GM06990 (cell line): ENCODE results near the gene LSM6.
A peak's percentile ranks its signal among the peaks of the same experiment; 100 is the strongest.

ENCODE experiments used
- DNase-seq: peaks from one replicate; pipeline ENCODE4 v3.0.0-alpha.2; 2011; ENCODE audit not compliant: insufficient read length; ENCODE audit errors: extremely low read depth
- H3K27me3 ChIP-seq: replicated peaks from 2 replicates; pipeline ENCODE4 v1.6.0; 2011; ENCODE audit warnings: low read length; ENCODE audit not compliant: control insufficient read depth, insufficient read depth
- H3K36me3 ChIP-seq: 2 replicates; pipeline ENCODE4 v1.5.1; 2011; ENCODE audit warnings: low read length; ENCODE audit not compliant: control insufficient read depth, insufficient read depth
- H3K4me3 ChIP-seq: replicated peaks from 2 replicates; pipeline ENCODE4 v1.5.1; 2011; ENCODE audit warnings: low read depth, mild to moderate bottlenecking, control low read depth, low read length
- TF ChIP-seq, protein P1 (sequence below): IDR thresholded peaks from 2 replicates; pipeline ENCODE4 v1.5.1; 2011; ENCODE audit warnings: low read length, control low read depth, mild to moderate bottlenecking, inconsistent platforms; ENCODE audit not compliant: insufficient read depth, poor library complexity, severe bottlenecking

Gene LSM6

DNA sequence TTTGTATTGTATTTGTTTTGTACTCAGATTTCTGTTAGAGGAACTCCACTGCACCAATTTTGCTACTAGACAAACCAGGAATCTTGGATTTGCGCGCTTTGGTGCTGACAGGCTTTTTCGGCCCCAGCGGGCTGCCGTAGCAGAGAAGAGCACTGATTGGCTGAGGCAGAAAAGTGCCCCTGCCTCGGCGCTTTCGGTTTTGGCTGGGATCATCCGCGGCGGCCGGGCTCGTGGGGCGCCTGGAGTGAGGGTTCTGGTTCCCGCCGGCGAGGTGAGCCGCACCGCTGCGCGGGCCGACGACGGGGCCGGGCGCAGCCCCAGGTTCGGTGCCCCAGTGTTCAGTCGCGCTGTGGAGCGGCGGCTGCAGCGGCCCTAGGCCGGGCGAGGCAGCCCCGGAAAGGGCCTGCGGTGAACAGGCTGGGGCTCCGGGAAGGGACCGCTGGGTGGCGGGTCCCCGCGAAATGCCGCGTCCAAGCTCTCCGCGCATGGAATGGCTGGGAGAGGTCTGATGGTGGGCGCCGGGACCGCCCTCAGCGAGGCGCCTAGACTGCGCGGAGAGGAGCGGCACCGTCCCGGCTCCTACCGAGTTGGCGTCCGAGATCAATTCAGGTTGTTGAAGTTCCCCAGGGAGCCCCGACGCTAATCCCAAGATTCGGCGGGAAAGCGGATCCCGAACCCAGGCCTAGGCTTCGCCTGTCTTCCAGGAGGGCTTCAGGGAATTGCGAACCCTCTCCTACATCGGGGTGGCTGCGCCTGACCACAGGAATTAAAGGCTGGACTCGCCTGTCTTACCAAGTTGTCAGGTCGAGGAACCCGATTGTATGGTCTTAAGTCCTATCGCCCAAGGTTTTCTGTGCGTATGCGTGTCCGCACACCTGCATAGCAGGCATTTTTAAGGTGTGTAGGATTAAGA lies at the start of gene LSM6:
LSM6 (plus strand) TSS at position 178 of the 913 bp plus-strand sequence. CDS start 7,204 bp downstream, outside the sequence.
- TF ChIP-seq, protein P1, sequence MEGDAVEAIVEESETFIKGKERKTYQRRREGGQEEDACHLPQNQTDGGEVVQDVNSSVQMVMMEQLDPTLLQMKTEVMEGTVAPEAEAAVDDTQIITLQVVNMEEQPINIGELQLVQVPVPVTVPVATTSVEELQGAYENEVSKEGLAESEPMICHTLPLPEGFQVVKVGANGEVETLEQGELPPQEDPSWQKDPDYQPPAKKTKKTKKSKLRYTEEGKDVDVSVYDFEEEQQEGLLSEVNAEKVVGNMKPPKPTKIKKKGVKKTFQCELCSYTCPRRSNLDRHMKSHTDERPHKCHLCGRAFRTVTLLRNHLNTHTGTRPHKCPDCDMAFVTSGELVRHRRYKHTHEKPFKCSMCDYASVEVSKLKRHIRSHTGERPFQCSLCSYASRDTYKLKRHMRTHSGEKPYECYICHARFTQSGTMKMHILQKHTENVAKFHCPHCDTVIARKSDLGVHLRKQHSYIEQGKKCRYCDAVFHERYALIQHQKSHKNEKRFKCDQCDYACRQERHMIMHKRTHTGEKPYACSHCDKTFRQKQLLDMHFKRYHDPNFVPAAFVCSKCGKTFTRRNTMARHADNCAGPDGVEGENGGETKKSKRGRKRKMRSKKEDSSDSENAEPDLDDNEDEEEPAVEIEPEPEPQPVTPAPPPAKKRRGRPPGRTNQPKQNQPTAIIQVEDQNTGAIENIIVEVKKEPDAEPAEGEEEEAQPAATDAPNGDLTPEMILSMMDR = peak; percentile 12

DNA sequence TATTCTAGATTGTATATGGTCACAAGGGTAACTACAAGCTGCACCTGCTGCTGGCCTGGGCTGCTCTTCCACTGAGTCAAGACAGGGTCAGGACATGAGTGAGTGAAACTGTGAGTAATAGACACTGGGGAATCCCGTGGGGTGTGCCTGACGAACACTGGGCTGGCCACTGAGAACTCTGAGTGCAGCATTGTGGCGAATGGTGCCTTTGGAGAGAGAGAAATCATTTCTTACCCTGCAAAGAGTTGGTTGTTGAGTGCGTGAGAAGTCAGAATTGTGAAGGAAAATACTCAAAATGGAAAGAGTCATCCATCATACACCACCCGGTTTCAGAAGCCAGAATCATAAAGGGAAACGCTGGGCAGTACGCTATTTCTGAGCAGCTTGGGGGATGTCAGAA lies 43.1 kb upstream of the LSM6 start:
- no peaks in the 10 kb centered on the region for H3K36me3 ChIP-seq
- no peak overlapping the region for H3K4me3 ChIP-seq
- H3K27me3 ChIP-seq = no peaks in the 10 kb centered on the region
- peak; percentile 56 for DNase-seq
- TF ChIP-seq, protein P1 = no peak

More for the DNA sequence above, at the start of gene LSM6:
- Histone ChIP-seq H3K4me3 (peak within 1 kb of the TSS; percentile 91), H3K36me3 (peaks cover 1% of the 10 kb centered on the region; the same call in 1 of the 2 replicates), H3K27me3 (no peaks in the 10 kb centered on the region)
- peak; percentile 83 for DNase-seq

DNA sequence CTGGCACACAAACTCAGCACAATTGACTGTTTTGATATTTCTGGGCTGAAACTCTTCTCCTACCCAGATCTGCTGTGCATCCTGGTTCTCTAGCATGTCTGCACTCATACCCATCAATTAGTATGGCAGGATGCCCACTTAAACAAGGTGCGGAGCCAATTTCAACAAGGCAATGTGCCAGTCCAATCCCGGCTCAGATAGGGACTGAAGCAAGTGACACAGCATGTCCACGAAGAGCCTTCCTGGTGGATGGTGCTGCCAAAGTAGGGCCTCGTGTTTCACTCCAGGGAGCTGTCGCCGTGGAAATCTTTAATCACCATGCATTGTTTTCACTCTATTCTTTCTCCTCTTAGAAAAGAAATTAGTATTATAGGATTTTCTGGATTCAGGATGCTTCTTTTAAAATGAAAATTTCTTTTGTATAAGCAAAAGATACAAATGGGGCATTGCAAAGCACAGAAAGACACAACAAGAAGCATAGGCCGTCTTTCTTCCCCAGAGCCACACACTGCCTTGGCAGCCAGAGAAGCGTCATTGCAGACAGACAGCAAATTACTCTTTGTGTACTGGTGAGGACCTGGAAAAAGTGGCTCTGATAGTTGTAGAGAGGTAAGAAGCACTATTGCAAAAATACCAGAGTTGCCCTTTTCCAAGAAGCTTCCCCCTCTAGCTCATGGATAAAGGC lies 40.6 kb upstream of the LSM6 start:
- H3K4me3 ChIP-seq = no peak overlapping the region
- TF ChIP-seq, protein P1 = no peak
- H3K27me3 ChIP-seq = no peaks in the 10 kb centered on the region
- no peaks in the 10 kb centered on the region for H3K36me3 ChIP-seq
- DNase-seq = no peak

DNA sequence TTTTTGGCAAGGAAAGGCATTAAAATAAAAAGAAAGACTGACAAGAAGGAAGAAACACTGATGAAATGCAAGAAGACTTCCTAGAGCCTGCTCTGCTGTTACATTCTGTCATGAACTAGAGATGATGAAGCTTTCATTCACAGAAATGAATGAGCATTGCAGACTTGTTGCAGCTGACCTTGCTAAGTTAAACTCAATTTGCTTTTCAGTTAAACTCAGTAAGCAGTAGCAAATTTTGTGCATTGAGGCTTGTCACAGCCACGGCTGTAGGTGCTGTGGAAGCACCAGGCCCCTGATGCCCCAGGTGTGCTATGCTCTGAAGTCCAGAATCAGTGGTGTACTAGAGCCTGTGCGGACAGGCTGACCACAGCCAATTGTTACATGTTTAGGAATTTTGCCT lies 39.6 kb upstream of the LSM6 start:
- Histone ChIP-seq H3K4me3 (no peak overlapping the region), H3K27me3 (no peaks in the 10 kb centered on the region), H3K36me3 (no peaks in the 10 kb centered on the region)
- TF ChIP-seq, protein P1 = no peak
- DNase-seq = no peak

DNA sequence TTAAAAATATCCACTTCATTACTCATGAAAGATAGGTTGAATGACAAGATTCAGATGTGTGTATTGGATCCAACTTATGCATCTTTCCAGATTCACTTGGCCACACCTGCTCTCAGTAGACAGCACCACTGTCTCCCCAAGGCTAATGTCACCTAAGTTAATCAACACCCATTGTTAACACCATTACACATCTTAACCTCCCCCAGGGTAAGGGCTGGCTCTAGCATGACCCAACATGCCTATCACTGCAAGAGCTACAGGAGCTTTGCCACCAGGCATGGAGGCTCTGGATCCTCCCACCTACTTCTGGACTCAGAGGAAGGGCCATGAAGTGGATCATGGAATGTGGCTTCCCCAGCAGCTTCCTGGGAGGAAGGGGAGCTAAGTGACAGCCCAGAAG lies 32.8 kb upstream of the LSM6 start:
- no peak for DNase-seq
- Histone ChIP-seq H3K36me3 (no peaks in the 10 kb centered on the region), H3K4me3 (no peak overlapping the region), H3K27me3 (no peaks in the 10 kb centered on the region)
- TF ChIP-seq, protein P1 = no peak
